Measurements from ENCODE around the gene FAF1. TPM values are rescaled to one million over a fixed set of nuclear protein-coding genes. Genes with fewer than 3 reads are reported as not detected.

Gene FAF1
- total and polyA plus RNA-seq, 9 of the 15 experiments (the other 6 are each of a cell fraction or from before 2014, with no cell fraction given), result 48.7 to 225 (median 118) TPM

DNA sequence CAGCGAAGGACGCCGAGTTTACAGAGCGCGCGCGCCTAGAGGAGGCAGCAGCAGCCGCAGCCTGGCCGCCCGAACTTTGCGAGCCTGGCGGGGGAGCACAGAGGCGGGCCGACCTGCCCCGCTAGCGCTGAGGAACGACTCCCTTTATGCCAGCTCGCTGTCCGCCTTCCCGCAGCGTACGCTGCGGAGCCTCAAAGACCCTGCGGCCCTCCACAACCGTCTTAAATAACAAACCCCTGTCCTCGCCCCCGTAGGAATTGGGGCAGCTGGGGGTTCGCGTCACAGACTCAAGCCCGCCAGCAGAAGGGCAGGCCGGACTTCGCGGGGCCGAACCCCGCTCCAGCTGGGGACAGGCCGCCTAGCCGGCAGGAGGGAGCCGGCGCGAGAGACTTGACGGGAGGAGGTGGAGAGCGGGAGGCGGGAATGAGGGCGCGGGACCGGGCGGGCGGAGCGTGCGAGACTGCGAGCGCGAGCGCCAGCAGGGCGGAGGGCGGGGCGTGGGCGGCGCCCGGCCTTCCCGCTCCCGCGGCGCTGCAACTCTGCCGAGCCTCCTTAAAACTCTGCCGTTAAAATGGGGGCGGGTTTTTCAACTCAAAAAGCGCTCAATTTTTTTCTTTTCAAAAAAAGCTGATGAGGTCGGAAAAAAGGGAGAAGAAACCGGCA lies 8.2 kb upstream of the FAF1 start (continued):
- TF ChIP-seq, protein P1, sequence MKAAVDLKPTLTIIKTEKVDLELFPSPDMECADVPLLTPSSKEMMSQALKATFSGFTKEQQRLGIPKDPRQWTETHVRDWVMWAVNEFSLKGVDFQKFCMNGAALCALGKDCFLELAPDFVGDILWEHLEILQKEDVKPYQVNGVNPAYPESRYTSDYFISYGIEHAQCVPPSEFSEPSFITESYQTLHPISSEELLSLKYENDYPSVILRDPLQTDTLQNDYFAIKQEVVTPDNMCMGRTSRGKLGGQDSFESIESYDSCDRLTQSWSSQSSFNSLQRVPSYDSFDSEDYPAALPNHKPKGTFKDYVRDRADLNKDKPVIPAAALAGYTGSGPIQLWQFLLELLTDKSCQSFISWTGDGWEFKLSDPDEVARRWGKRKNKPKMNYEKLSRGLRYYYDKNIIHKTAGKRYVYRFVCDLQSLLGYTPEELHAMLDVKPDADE (conservative IDR thresholded peaks at IDR 0.05; ENCODE audit: control insufficient read depth, low read depth, low read length), result peak; percentile 62
- peak; percentile 16; the same call in 1 of the 2 replicates for TF ChIP-seq TRIM28 (IDR thresholded peaks at IDR 0.05)
- TF ChIP-seq, protein P2, sequence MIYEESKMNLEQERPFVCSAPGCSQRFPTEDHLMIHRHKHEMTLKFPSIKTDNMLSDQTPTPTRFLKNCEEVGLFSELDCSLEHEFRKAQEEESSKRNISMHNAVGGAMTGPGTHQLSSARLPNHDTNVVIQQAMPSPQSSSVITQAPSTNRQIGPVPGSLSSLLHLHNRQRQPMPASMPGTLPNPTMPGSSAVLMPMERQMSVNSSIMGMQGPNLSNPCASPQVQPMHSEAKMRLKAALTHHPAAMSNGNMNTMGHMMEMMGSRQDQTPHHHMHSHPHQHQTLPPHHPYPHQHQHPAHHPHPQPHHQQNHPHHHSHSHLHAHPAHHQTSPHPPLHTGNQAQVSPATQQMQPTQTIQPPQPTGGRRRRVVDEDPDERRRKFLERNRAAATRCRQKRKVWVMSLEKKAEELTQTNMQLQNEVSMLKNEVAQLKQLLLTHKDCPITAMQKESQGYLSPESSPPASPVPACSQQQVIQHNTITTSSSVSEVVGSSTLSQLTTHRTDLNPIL (CRISPR knock-in tag; IDR thresholded peaks at IDR 0.05), result no peak
- TF ChIP-seq, protein P3, sequence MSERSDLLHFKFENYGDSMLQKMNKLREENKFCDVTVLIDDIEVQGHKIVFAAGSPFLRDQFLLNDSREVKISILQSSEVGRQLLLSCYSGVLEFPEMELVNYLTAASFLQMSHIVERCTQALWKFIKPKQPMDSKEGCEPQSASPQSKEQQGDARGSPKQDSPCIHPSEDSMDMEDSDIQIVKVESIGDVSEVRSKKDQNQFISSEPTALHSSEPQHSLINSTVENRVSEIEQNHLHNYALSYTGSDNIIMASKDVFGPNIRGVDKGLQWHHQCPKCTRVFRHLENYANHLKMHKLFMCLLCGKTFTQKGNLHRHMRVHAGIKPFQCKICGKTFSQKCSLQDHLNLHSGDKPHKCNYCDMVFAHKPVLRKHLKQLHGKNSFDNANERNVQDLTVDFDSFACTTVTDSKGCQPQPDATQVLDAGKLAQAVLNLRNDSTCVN (CRISPR knock-in tag; IDR thresholded peaks at IDR 0.05), result no peak
- TF ChIP-seq, protein P4, sequence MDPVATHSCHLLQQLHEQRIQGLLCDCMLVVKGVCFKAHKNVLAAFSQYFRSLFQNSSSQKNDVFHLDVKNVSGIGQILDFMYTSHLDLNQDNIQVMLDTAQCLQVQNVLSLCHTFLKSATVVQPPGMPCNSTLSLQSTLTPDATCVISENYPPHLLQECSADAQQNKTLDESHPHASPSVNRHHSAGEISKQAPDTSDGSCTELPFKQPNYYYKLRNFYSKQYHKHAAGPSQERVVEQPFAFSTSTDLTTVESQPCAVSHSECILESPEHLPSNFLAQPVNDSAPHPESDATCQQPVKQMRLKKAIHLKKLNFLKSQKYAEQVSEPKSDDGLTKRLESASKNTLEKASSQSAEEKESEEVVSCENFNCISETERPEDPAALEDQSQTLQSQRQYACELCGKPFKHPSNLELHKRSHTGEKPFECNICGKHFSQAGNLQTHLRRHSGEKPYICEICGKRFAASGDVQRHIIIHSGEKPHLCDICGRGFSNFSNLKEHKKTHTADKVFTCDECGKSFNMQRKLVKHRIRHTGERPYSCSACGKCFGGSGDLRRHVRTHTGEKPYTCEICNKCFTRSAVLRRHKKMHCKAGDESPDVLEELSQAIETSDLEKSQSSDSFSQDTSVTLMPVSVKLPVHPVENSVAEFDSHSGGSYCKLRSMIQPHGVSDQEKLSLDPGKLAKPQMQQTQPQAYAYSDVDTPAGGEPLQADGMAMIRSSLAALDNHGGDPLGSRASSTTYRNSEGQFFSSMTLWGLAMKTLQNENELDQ (CRISPR knock-in tag; IDR thresholded peaks at IDR 0.05; ENCODE audit: borderline replicate concordance), result no peak
- TF ChIP-seq, protein P5, sequence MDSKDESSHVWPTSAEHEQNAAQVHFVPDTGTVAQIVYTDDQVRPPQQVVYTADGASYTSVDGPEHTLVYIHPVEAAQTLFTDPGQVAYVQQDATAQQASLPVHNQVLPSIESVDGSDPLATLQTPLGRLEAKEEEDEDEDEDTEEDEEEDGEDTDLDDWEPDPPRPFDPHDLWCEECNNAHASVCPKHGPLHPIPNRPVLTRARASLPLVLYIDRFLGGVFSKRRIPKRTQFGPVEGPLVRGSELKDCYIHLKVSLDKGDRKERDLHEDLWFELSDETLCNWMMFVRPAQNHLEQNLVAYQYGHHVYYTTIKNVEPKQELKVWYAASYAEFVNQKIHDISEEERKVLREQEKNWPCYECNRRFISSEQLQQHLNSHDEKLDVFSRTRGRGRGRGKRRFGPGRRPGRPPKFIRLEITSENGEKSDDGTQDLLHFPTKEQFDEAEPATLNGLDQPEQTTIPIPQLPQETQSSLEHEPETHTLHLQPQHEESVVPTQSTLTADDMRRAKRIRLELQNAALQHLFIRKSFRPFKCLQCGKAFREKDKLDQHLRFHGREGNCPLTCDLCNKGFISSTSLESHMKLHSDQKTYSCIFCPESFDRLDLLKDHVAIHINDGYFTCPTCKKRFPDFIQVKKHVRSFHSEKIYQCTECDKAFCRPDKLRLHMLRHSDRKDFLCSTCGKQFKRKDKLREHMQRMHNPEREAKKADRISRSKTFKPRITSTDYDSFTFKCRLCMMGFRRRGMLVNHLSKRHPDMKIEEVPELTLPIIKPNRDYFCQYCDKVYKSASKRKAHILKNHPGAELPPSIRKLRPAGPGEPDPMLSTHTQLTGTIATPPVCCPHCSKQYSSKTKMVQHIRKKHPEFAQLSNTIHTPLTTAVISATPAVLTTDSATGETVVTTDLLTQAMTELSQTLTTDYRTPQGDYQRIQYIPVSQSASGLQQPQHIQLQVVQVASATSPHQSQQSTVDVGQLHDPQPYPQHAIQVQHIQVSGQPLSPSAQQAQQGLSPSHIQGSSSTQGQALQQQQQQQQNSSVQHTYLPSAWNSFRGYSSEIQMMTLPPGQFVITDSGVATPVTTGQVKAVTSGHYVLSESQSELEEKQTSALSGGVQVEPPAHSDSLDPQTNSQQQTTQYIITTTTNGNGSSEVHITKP (IDR thresholded peaks at IDR 0.05; ENCODE audit: partially characterized antibody), result peak; percentile 96
- TF ChIP-seq, protein P6, sequence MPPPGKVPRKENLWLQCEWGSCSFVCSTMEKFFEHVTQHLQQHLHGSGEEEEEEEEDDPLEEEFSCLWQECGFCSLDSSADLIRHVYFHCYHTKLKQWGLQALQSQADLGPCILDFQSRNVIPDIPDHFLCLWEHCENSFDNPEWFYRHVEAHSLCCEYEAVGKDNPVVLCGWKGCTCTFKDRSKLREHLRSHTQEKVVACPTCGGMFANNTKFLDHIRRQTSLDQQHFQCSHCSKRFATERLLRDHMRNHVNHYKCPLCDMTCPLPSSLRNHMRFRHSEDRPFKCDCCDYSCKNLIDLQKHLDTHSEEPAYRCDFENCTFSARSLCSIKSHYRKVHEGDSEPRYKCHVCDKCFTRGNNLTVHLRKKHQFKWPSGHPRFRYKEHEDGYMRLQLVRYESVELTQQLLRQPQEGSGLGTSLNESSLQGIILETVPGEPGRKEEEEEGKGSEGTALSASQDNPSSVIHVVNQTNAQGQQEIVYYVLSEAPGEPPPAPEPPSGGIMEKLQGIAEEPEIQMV (tag; conservative IDR thresholded peaks at IDR 0.05; ENCODE audit: low read depth), result no peak
- no peak for TF ChIP-seq ASH1L (IDR thresholded peaks at IDR 0.05; ENCODE audit: borderline replicate concordance, low read depth, partially characterized antibody)
- no peak for TF ChIP-seq DPF2 (IDR thresholded peaks at IDR 0.05)
- peak; percentile 65; the same call in 1 of the 2 replicates for TF ChIP-seq POLR2AphosphoS5 (IDR thresholded peaks at IDR 0.05; ENCODE audit: control insufficient read depth, insufficient read depth, low read depth, low read length)
- TF ChIP-seq ZNF785 (CRISPR knock-in tag; IDR thresholded peaks at IDR 0.05), result no peak
- TF ChIP-seq CHD1 (IDR thresholded peaks at IDR 0.05; ENCODE audit: low read length), result peak; percentile 97
- TF ChIP-seq CHD4 (IDR thresholded peaks at IDR 0.05; ENCODE audit: insufficient read depth, insufficient replicate concordance, low read depth, low read length, poor library complexity, severe bottlenecking), result no peak
- TF ChIP-seq SUPT5H (IDR thresholded peaks at IDR 0.05), result peak; percentile 88
- no peak for TF ChIP-seq ZNF23 (CRISPR knock-in tag; IDR thresholded peaks at IDR 0.05)

All from K562 (cell line).